GM18873 (cell line): Measurements from ENCODE around the gene ZCCHC7.

ENCODE experiments used
- ATAC-seq: cut with Tn5 transposase; IDR thresholded peaks from one replicate; pipeline ENCODE4 v1.9.1; 2021; ENCODE audit warnings: mild to moderate bottlenecking, moderate library complexity, moderate number of reproducible peaks; ENCODE audit not compliant: unreplicated experiment, low FRiP score

The ZCCHC7 gene

DNA sequence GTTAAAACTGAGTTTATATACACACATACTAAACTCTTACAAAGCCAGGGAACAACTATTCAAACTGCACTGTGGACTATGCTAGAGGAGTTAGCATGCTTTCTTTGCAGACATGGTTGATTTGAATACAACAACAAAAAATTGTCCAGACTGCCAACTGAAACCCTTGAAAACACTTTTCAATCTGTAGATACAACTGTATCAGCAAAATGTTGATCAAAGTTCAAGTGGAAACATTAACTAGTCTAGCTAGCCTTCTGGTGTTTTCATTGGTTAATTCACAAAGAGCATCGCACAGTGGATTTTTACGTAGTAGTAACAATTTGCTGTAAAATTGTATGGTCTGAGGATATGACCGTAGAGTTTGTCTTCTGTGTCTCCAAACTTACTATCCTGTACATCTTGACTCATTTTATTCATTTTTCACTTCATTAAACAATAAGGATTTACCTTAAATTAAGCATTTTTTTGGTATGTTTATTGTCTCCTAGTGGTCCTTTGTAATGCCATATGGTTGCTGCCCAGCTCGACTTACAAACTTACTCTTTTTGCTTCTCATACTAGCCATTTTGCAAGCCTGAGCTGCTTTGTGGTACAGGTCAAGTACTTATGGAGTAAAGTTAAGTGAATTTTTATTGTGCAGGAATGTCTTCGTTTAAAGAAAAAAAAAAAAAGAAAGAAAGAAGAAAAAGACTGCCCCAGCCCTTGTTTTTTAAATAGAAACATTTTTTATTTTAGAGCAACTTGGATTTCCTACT lies 123.4 kb downstream of the ZCCHC7 start:
- no peak for ATAC-seq

DNA sequence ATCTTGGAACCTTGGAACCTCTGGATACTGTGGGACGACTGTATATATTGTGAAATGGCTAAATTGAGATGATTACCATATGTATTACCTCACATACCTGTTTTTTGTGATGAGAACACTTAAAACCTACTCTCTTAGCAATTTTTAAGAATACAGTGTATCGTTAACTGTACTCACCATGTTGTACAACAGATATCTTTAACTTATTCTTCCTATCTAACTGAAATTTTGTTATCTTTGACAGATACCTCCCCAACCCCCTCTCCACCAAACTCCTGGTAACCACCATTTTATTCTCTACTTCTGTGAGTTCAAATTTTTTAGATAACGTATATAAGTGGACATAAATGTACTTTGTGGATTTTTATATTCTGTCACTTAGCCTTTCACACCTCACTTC lies 126.5 kb downstream of the ZCCHC7 start:
- no peak for ATAC-seq

DNA sequence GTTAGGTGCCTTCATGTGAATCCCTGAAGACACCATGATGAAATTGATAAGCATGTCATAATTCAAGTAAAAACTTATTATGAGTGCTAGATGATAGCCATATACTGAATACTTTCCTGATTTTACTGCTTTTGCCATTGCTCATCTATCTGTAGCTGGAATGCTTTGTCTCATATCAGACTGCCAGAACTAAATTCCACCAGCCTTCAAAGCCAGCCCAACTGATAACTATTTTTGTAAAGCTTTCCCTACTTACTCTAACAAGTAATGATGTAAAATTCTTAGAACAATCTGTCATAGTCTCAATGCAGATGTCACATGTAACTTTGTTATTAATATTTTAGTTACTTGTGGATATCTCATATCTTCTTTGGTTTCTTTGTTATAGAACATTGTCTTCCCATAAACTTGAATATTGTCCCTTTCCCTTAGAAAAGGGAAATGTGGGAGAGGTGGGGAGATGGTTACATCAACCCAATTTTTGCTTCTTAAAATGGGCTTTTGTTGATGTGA lies 128.3 kb downstream of the ZCCHC7 start:
- ATAC-seq, result no peak

DNA sequence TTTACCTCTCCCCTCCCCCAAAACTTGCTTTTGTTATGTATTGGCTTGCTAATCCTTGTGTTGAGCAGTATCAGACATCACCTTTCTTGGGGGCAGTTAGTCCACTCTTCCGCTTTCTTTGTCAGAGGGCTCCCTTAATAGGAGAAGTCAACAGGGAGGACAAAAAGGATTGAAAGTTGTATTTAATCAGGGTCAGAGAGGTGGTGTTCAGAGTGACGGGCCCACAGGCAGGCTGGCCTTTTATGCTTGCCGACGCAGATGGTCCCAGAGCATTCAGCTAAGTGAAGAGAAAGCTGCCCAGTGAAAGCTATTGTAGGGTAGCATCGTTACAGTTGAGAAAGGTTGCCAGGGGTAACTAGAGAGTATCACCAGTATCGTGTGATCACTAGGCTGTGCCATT lies 131.1 kb downstream of the ZCCHC7 start:
- no peak for ATAC-seq

DNA sequence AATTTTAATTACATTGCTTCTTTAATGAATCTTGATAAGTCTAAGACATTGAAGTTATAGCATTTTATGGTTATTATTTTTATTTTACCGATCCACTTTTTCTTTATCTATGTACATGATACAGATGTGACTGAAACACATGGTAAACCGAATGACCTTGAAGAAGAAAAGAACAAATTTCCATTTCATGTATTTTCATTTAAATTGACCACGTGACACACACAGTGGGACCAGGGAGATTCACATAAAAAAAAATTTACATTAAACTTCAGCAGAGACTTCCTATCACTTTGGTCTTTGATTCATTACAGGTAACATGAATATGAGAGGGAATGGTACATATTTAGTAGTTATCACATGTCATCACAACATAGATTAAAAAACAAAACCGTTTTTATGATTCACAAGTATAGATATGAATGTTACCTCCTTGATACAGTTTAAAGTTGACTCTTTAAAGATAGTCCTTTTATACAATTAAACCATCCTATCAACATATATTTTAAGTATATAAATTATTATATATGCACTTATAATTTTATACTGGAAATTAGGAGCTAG lies 133.1 kb downstream of the ZCCHC7 start:
- ATAC-seq, result no peak

DNA sequence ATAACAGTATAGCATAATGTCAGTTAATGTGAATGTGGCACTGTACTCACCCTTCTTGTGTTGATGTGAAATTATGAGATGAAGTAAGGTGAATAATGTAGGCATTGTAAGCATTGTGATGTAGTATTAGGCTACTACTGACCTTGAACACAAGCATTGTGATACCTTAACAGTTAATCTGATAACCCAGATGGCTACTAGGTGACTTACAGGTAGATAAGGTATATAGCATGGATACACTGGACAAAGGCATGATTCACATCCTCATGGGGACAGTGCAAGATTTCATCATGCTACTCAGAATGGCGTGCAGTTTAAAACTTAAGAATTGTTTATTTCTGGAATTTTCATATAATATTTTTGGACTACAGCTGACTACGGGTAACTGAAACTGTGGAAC lies 134.8 kb downstream of the ZCCHC7 start:
- ATAC-seq, result no peak

GRCh38 chr9:37255944-37256862 lies 135.8 kb downstream of the ZCCHC7 start:
- no peak for ATAC-seq

DNA sequence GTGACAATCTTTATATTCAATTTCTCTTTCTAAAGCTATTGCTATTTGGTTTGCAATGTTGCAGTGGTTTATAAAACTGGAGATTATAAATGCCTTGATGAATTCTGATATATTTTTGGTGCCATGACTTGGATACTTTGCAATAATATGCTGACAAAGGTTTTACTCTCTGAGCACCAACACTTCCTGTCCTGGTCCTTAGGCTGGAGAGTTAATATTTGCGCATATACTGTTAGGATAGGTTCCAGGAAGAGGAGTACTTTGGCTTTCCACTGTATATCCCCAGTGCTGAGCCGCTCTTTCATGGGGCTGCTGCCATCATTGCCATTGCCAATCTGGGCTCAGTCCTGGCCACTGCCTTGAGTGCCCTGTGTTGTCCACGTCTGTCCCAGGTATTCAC lies 139.6 kb downstream of the ZCCHC7 start:
- ATAC-seq, result no peak

DNA sequence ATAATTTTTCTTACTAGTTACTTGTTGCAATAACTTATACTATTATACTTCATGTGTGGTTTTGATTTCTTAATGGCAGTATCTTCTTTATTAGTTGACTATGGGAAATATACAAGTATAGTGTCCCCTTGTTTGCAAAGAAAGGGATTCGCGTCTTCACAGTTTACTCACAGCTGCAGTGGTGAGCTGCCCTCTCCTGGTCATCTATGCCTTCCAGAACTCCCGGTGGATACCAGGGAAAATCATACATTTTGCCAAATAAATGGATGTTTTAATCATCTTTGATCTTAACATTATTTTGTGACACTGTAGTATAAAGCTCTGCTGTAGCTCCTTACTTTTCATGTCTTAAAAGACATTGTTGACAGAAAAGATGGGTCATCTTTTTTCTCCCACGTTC lies 142.0 kb downstream of the ZCCHC7 start:
- no peak for ATAC-seq

GRCh38 chr9:37264539-37264938 lies 144.2 kb downstream of the ZCCHC7 start:
- ATAC-seq, result no peak

DNA sequence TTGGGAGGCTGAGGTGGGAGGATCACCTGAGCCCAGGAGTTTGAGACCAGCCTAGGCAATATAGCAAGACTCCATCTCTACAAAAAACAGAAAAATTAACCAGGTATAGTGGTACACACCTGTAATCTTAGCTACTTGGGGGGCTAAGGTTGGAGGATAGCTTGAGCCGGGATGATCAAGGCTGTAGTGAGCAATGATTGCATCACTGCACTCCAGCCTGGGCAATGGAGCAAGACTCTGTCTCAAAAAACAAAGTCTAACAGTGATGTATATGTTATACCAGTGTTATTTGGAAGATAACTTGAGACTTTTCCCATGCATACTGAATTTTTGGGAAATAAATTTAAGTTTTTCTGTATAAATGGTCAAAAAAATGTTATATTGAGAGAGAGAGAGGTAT lies 146.3 kb downstream of the ZCCHC7 start:
- no peak for ATAC-seq

DNA sequence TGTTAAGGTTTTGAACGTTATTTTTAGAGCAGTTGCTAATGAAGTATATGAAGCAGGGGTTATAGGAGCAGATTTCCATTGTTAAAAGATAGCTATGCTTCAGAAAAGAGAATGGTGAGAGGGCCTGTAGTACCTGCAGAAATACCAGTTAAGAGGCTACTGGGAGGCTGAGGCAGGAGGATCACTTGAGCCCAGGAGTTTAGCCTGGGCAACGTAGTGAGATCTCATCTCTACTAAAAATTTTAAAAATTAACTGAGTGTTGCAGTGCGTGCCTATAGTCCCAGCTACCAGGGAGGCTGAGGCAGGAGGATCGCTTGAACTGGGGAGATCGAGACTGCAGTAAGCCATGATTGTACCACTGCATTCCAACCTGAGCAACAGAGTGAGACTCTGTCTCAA lies 148.8 kb downstream of the ZCCHC7 start:
- ATAC-seq, result no peak

DNA sequence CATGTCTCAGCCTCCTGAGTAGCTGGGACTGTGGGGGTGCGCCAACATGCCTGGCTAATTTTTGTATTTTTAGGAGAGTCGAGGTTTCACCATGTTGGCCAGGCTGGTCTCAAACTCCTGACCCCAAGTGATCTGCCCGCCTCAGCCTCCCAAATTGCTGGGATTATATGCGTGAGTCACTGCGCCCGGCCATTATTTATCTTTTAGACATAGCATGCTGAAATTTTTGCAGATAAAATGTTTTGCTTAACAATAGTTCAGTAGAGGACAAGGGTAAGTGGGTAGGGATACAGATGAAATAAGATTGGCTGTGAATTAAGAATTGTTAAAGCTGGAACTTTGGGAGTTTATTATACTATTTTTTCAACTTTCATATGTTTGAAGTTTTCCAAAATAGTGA lies 151.3 kb downstream of the ZCCHC7 start:
- no peak for ATAC-seq

DNA sequence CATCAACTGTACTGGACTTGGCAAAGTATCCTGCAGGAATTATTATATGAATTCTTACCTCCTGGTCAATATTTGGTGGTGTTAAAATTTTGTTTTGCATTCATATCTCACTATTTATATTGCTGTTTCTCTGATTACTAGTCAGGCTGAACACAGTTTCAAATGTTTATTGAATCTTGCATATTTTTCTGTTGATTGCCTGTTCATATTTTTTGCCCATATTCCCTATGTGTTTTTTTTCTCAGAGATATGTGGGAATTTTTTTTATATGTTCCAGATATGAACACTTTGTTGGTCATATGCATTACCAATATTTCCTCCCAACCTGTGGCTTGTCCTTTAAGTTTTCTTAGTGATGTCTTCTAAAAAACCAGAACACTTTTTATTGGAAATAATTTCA lies 153.2 kb downstream of the ZCCHC7 start:
- no peak for ATAC-seq

DNA sequence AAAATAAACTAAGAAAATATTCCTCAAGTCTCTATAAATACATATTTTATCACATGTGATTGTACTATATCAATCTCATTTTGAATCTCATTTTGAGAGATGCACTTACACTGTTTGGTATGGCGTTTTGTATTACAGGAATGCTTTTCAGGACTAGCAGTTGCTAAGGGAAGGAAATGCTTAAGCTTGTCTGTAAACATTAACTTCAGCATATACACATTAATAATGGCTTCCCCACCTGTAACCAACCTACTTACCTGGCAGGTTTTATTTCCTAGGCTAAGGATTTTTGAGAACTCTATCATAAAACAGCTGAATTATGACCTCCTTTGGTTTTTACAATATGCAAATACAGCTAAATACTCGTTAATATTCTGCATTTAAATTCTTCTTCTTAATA lies 161.2 kb downstream of the ZCCHC7 start:
- ATAC-seq, result no peak

DNA sequence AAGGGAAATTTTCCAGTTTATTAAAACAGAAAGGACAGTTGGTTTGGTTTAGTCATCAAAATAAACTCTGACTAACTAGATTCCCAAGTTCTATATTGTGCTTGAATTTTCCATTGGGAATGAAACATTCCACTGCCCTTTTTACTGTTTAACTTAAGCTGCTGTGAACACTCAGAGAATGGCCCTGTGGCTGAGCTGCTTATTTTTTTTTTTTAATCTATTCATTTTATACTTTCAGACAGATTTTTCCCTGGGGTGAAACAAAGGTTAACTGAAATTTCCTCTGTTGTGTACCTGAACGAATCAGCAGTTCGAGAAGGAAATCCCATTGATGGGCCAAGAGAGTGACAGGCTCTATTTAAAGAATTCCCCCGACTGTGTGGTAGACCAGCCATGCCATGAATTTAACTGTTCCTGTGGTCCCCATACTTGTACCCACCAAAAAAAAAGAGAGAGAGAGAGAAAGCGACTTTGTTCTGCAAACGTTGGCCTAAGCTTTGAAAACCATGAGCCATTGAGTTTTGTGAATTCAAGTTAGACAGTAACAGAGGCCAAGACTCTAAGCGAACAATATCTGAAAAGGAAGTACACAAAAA lies 163.5 kb downstream of the ZCCHC7 start:
- ATAC-seq, result no peak

GRCh38 chr9:37284636-37285035 lies 164.3 kb downstream of the ZCCHC7 start:
- ATAC-seq, result no peak

- no peak for ATAC-seq
Measured at GRCh38 chr9:37286530-37287175, 166.3 kb downstream of the ZCCHC7 start.

- no peak for ATAC-seq
Measured at GRCh38 chr9:37287317-37287716, 166.9 kb downstream of the ZCCHC7 start.

DNA sequence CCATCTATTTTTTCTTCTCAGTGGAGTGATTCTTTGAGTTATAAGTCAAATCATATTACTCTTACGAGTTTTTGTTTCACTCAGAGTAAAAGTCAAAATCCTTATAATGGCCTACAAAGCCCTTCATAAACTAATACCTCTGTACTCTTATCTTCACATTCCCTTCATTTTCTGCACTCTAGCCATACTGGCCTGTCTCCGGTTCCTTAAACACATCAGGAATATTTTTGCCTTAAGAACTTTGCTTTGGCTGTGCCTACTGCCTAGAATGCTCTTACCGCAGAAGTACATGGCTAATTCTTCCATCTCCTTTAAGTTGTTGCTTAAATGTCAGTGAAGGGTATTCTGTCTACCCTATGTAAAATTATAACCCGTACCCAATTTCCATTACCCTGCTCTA lies 169.3 kb downstream of the ZCCHC7 start:
- ATAC-seq, result no peak
